Sciatic nerve (tissue), 2 donors: ENCODE results near the gene KY. TPM values are rescaled to one million over a fixed set of nuclear protein-coding genes. Genes with fewer than 3 reads are reported as not detected.

Experiments
- ATAC-seq: fragments of 200-7000 bp; cut with Tn5 transposase; one replicate; pipeline ENCODE4 v1.9.1; 2020; ENCODE audit warnings: mild to moderate bottlenecking, moderate library complexity
- DNase-seq: peaks from one replicate; pipeline ENCODE4 v3.0.0-alpha.2; 2020; ENCODE audit warnings: low spot score
- intact Hi-C: fragments of 100-400 bp; cut with DNase I; formaldehyde crosslinking; loops from one replicate; pipeline ENCODE4 v1.14.2; 2022
- total RNA-seq: library from RNA; stranded (reverse); fragmentation: NEBNext Ultra II Directional; extraction: Animal tissue kit (Norgen Biotek cat#: 25700); gene quantifications from one replicate; pipeline ENCODE4 v1.2.1, GENCODE V29; 2021
- donor health status: DM: no; HTN: no; CAD: no.
- donor health status: DM: no; HTN: no; CAD: no.

Gene KY, protein sequence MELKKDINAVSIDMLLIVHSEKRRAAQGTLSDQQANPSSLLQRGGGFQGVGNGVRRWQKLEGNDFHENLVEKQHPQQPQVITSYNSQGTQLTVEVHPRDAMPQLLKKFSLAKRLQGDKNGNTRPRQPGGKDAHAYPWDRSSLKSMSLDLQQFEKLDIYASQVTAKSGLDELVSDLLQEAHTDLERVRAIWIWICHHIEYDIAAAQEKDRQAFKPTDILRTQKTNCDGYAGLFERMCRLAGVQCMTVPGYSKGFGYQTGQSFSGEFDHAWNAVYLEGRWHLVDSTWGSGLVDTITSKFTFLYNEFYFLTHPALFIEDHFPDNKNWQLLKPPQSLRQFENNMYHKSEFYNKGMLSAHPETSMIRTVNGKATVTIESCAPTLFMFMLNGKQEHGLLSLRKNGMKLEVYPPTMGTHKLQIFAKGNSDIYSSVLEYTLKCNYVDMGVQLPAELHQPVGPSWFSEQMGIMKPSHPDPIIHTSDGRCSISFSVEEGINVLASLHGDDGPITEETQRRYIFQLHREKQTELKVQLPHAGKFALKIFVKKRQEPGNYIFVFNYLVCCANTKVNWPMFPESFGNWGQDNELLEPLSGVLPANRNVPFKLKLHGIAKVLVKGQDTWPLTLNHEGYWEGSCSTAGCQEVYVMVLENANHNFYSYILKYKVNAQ
- total RNA-seq: 3.3 TPM

DNA sequence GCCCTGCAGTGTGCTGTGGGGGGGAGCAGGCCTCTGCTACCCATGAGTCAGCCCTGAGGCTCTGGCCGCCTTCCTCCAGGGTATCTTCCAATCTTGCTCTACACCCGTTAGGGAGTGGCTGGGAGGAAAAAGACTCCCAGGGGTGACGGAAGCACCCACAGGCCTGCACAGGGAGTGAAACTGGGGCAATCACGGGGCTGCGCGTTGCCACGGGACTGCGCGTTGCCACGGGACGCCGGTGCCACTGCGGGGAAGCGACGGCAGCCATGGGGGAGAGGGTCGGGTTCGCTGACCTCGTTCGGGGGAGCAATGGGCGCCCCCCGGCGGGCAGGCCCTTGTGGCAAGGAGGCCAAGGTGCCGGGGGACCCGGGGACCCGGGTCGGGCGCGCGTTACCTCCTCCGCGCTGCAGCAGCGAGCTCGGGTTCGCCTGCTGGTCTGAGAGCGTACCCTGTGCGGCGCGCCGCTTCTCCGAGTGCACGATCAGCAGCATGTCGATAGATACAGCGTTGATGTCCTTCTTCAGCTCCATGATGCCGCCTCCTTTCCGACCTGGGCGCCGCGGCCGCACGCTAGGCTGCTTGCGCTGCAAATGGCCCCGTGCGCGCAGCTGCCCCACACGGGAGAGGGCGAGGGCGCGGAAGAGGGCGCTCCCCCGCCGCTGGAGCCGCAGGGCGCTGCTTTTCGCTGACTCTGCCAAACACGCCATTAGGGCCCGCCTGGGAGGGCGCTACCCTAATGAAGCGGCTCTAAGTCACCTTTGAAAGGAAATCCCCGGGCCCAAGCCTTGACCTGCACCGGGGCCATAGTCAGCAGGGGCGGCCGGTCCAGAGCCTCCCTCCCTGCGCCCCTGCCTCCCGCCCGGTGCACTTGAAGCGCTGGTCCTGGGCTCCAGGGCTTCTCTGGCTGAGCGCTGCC lies at the start of gene KY:
TSS of gene KY (minus strand) at position 592 of the 916 bp plus-strand sequence. CDS start at position 530, 62 bp downstream.
- intact Hi-C loops: no loop called here
- peak; percentile 80 for ATAC-seq
- peak; percentile 63 for DNase-seq

DNA sequence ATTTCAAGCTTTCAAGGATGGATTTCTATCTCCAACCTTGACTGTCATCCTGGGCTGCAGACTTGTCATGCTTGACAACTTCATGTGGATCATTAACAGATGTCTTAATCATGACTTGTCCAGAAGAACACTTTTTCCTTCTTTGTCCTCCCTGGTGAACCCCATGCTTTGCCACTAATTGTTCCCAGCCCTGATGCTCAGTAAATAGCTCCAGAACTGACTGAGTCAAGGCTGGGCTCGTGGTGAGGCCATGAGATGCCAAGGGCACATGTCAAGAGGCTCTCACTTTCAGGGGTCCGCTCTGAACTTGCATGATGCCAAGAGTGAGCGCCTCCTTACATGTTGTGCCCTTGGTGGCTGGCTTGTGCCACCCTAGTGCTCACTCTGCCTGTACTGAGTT lies 48.9 kb upstream of the KY start:
- no peak for DNase-seq
- intact Hi-C loops: no loop called here

DNA sequence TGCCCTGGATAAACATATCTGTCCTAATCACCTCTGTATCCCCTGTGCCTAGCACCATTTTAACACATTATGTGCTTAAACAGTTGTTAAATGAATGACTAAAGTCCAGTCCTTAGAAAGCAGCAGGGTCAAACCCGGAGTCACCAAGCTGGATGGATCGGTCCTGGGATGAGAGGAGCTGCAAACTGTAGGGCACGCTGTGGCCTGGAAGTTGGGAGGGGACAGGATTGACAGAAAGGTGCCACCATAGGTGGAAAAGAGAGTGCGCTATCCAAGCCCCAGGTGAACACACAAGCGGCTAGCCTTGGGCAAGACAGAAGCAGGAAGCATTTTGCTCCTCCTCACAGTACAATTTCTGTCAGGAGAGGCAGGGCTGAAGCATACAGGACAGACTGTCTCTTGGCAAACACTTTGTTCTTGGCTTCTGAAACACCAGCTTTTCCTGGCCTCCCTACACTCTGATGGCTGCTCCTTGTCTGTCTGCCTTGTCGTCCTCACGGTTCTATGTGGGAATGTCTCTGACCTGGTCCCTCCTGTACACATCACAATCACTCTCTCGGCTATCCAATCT lies 48.4 kb upstream of the KY start:
- intact Hi-C loops: no loop called here
- ATAC-seq: no peak
- DNase-seq: no peak

More for the DNA sequence above, 48.9 kb upstream of the KY start:
- no peak for ATAC-seq

DNA sequence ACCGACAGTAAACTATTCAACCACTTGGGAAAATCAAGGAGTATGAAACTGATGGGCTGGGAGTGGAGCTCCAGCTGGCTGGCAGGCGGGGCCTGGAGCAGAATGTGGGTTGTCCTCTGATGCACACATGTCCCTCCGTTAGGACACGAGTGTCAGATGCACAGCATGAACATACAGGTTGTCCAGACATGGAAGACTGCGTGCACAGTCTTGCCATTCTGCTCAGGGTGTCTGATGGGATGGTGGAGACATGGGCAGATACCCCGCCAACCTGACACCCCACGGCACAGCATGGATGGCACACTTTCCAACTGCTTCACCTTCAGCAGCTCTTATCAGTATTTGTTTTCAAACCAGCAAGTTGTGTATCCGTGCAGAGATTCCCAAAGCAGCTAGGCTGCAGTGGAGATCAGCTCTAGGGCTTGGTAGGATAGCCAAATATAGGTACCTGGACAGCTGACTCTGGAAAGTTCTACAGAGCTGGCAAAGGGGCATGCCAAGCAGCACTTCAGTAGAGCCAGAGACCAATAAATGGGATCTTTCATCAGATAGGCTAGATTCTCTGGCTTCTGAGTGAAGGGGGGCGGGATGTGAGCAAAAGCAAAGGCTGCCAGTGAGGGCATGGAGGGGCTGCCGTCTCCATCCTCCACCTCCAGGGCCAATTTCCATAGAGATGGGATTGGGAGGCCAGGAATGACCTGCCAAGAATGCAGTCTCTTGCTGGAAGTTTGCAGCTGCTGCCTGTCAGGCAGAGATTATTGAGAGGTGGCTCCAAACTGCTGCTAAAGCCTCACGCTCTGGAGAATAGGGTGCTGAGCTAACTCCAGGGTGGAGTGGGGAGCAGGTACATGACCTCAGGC lies 47.2 kb upstream of the KY start:
- ATAC-seq: no peak
- intact Hi-C loops: no loop called here

DNA sequence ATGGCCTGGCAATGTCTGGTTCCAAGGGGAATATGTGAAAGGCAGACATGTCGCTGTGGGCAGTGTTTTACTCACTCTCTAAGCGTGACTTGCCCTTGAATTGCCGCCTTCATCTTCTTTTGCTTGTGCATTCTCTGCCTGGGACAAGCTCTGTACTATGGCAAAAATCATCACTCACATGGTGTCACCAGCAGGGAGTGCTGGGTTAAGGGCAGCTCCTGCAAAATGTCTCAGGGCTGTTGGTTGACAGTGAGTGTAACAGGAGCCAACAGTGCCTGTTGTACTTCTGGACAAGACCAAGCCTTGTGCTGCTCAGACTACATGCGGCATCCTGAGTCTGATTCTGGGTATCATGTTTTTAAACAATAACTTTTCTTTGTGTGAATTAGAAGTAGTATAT lies 45.3 kb upstream of the KY start:
- no peak for DNase-seq
- ATAC-seq: no peak
- intact Hi-C loops: no loop called here

More for the DNA sequence above, 47.2 kb upstream of the KY start:
- DNase-seq: no peak

DNA sequence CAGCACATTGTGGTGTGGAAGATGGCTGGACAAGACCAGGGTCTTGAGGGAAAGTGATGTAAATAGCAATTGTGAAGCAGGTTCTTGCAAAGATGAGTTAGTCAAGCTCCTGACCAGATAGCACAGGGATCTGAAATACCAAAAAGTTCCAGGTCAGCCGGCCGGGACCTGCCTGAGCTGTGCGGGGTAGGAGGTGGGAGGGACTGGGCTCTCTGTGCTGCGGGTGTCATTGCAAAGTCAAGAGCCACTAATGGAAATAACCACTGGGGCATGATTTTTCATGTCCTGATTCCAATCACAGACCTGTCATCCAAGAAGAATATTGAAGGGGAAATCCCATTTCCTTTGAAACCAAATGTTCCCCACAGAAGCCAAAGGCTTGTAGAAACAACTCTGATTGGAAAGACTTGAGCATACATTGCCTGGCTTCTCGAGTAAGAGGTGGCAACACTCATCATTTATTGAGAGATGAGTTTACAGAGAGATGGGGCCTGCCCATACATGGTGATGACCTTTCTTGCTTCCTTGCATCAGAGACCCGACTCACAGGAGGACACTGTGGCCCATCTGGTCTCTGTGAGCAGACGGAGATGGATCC lies 44.2 kb upstream of the KY start:
- DNase-seq: no peak
- ATAC-seq: no peak
- intact Hi-C loops: no loop called here

DNA sequence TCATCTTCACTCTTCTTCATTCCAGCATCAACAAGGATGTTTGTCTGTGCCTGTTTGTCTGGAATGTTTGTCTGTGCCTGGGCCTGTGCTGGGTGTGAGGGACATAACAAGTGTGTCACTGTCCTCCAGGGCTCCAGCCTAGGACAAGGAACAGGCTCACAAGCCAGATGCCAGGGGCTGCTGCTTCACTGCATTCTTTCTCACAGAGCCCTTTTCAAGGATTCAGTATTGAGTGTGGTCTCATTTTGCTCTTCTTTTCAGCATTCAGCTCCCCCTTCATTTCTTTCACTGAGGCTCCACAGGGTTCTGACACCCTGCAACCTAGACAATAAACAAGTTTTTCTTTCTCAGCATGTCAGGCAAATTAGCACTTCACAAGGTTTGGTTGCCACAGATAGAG lies 43.6 kb upstream of the KY start:
- intact Hi-C loops: no loop called here
- DNase-seq: no peak
- no peak for ATAC-seq

DNA sequence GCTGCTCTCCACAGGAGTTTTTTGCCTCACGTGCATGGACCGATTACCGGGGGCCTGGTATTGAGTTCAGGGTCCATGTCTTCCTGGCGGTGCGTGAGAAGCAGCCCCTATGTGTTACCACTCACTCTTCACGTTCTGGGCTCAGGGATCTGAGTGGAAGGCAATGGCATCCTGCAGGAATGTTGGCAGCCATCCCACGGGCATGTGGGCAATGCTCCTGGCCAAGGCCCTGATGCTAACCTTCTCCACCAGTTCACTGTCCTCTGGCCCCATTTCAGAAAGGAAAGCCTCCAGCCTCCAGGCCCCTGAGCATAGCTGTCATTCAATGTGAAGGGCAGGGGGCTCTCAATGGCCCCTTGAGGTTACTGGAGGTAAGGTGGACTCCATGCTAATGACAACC lies 43.0 kb upstream of the KY start:
- ATAC-seq: no peak
- no peak for DNase-seq
- intact Hi-C loops: no loop called here

DNA sequence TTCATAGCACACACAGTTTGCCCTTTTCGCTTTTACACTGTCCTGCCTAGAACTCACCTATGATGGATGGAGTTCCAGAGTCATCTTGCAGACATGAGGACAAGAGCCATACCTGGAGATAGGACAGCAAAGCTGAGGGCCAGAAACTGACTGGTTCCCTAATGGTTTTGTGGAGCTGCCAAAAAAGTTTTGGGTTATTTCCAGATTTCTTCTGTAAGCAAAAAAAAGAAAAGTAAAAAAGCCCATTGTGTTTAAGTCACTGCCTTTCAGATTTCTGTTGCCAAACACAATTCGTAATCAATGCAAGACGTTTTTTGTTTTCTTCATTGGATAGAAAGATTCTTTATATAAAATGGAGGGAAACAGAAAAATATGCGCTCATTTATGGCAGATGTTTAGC lies 42.4 kb upstream of the KY start:
- DNase-seq (no peak), ATAC-seq (no peak)
- intact Hi-C loops: no loop called here

DNA sequence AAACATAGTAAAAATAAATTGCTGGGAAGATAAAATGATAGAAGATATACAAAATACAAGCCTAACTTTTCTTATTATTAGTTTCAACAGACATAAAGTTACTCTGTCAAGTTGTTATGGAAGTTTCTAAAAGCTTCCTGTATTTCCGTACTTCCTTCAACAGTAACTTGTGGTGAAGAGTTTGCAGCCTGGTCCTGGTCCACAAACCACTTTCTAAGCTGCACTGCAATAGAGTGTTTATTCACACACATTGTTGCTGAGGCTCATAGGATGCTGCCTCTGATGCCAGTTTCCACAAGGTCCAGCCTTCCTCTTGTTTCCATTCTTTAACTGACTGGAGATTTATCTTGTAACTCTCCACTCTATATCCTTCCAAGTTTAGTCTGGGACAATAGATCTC lies 39.4 kb upstream of the KY start:
- DNase-seq (no peak), ATAC-seq (no peak)
- intact Hi-C loops: no loop called here

DNA sequence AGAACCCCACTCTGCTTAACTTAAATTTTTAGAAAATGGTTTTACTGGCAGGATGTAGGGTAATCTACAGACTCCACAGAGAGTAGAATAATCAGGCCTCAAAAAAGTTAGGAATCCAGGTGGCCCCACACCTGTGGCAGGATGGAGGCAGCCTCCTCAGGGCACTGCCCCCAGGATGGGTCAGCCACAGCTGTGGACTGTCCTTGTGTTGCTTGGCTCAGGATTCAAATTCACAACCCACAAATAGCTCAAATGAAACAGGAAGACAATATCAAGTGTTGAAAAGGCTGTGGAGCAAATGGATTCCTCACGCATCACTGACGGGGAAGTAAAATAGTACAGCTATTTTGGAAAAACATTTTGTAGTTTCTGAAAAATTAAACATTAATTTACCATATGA lies 36.8 kb upstream of the KY start:
- DNase-seq: no peak
- intact Hi-C loops: no loop called here
- no peak for ATAC-seq

DNA sequence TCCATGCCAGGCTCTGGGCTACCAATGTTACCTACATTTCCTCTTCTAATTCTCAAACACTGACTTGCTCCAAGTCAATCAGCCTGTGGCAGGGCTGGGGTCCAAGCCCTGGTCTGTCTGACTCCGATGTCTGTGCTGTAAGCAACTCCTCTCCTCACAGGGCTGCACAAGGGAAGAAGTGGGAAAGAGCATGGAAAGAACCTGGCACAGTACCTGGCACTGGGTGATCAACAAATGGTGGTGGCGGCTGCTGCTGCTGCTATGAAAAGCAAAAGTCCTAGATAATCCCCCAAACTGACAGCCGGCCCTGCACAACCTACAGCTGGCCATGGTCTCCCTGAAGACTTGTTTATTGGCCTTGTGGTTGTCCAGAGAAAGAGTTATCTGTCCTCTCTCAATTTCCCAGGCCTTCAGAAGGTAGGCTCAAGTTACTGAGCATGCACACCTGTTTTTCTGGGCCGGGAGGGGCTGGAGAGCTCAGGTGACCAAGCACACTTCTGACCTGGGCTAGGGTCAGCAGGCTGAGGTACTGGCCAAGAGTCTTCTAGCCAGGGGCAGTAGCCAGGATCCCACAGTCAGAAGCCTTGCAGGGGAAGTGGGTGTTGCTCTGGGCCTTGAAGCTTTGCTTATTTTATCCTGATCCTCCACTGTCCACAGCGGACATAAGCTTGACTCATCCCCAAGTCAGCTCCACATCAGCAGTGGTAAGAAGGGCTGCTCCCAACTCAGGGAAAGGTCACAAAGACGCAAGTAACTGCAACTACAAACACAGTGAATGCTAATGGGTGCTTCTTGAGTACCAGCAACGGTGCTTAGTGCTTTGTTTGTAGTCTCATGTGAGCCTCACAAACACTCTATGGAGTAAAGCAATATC lies 35.3 kb upstream of the KY start:
- intact Hi-C loops: no loop called here
- no peak for DNase-seq
- ATAC-seq: no peak

DNA sequence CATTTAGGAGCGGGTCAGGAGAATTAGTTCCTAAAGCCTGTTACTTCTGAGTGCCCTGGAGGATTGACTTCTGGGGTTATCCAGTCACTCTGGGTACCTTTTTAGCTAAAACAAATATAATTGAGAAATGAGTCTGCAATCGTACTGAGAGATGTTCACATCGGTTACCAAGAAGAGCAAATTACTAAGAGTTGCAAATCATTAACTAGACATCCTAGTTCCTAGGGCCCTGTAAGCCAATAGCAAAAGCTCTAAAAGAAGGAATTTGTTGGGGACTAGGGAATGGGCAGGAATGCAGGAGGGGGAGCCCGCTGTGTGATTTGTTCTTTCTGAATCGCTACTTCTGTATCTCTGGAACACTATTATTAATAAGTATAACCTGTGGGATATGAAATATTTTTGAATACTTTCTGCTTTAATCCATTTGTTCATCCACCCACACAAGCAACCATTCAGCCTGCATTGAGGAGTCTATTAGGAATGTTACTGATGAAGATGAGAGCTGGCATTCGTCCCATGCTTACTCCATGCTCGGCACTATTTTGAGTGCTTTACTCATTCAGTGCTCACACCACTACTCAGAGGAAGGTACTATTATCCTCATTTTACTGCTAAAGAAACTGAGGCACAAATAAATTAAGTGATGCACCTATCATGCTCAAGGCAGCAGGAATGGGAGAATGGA lies 31.5 kb upstream of the KY start:
- ATAC-seq (no peak), DNase-seq (no peak)
- intact Hi-C loops: no loop called here

DNA sequence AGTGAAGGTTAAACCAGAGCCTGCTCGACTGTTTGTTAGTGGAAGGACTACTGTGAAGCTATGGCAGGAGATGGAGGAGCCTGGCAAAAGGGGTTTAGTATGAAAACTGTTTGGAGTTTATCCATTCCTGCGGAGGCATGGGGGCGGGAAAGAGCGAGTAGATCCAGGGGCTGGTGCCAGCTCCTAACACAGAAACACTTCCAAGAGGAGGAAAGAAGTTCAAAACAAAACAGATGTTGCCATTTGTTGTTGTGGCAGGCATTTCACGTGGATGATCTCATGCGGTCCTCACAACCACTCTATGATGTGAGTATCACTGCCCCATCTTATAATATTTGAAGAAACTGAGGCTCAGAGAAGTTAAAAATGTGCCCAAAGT lies 30.7 kb upstream of the KY start:
- intact Hi-C loops: no loop called here
- no peak for ATAC-seq
- no peak for DNase-seq

DNA sequence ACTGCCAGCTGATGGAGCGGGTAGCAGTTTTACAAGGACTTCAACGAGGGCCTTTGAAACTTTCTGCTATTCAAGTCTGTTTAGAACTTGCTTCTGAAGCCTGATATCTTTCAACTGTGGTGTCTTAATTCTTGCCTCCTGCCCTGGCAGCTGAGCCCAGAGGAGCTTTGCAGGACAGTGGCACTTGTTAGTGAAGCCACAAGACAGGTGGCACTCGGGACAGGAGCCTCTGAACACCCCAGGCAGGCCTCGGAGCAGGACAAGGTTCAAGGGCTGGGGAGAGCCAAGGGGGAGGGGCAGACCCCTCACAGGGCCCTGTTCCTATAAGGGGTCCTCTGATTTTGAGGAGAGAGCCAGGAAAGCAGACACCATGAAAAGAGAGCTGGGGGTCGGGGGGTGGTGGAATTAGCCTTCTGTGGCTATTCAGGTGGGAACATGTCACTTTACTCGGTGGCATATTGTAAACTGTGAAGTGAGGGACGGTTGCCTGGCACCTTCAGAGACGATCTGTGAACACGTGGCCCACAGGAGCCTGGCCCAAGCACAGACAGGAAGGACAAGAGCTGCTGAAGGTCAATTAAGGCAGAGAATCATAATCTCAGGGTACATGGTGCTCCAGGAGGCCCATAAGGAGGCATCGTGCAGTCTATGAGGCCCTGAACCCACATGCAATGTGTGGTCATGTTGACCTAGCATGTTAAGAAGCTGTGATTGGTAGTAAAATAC lies 30.1 kb upstream of the KY start:
- DNase-seq (no peak), ATAC-seq (no peak)
- intact Hi-C loops: no loop called here

DNA sequence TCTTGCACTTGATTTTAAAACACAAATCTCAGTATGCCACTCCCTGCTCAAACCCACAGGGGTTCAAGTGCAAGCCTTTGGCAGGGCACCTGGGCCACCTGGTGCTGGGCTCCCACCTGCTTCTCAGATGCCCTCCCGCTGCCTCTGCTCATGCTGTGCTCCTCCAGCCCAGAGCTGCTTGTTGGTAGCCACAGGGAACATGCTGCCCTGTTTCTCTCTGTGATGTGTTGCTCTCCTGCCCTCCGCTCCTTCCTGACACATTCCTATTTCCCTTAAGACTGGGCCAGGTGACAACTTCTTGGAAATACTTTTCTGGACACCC lies 27.1 kb upstream of the KY start:
- no peak for ATAC-seq
- no peak for DNase-seq
- intact Hi-C loops: no loop called here
